Effector memory CD4-positive, alpha-beta T cell (primary cell): Measurements from ENCODE around the gene SNAPC2.

ENCODE experiments used
- DNase-seq, 3 donors: peaks; one replicate each; pipeline ENCODE4 v3.0.0-alpha.2; 2020
- H3K27ac ChIP-seq: 2 replicates; pipeline ENCODE4 v1.7.0; 2013; ENCODE audit warnings: mild to moderate bottlenecking, low read length, moderate library complexity; ENCODE audit not compliant: insufficient read depth, poor library complexity, severe bottlenecking
- H3K27me3 ChIP-seq: replicated peaks from 2 replicates; pipeline ENCODE4 v1.7.0; 2013; ENCODE audit warnings: mild to moderate bottlenecking, low read length; ENCODE audit not compliant: insufficient read depth, control insufficient read depth, poor library complexity, severe bottlenecking
- H3K36me3 ChIP-seq: 2 replicates; pipeline ENCODE4 v1.7.0; 2013; ENCODE audit warnings: mild to moderate bottlenecking, low read length, moderate library complexity; ENCODE audit not compliant: control insufficient read depth, insufficient read depth
- H3K4me1 ChIP-seq: 2 replicates; pipeline ENCODE4 v1.7.0; 2013; ENCODE audit warnings: low read length, mild to moderate bottlenecking; ENCODE audit not compliant: control insufficient read depth, insufficient read depth, poor library complexity, severe bottlenecking
- H3K4me3 ChIP-seq: 2 replicates; pipeline ENCODE4 v1.7.0; 2013; ENCODE audit warnings: low read length, low read depth, mild to moderate bottlenecking; ENCODE audit not compliant: insufficient read depth, poor library complexity, severe bottlenecking
- H3K9me3 ChIP-seq: 2 replicates; pipeline ENCODE4 v1.7.0; 2013; ENCODE audit warnings: mild to moderate bottlenecking, low read length, moderate library complexity; ENCODE audit not compliant: control insufficient read depth

SNAPC2 gene

GRCh38 chr19:7922836-7923195 is 2.7 kb downstream of the SNAPC2 start:
- no peak overlapping the region for H3K27ac ChIP-seq
- H3K9me3 ChIP-seq: no peaks in the 10 kb centered on the region
- H3K4me3 ChIP-seq: no peak overlapping the region
- H3K36me3 ChIP-seq: peaks cover 15% of the 10 kb centered on the region
- H3K4me1 ChIP-seq: peaks cover 36% of the 10 kb centered on the region
- H3K27me3 ChIP-seq: peaks cover 11% of the 10 kb centered on the region
- no peak for DNase-seq

GRCh38 chr19:7923295-7924191 is 3.4 kb downstream of the SNAPC2 start:
- H3K4me3 ChIP-seq: no peak overlapping the region
- DNase-seq: no peak
- H3K36me3 ChIP-seq: peaks cover 15% of the 10 kb centered on the region
- peaks cover 34% of the 10 kb centered on the region for H3K4me1 ChIP-seq
- peaks cover 7% of the 10 kb centered on the region for H3K27me3 ChIP-seq
- no peak overlapping the region for H3K27ac ChIP-seq
- no peaks in the 10 kb centered on the region for H3K9me3 ChIP-seq

- Histone ChIP-seq H3K4me3 (no peak overlapping the region), H3K9me3 (no peaks in the 10 kb centered on the region), H3K27ac (no peak overlapping the region), H3K27me3 (peaks cover under 1% of the 10 kb centered on the region), H3K36me3 (peaks cover 15% of the 10 kb centered on the region), H3K4me1 (peaks cover 34% of the 10 kb centered on the region)
- DNase-seq: no peak
Measured at GRCh38 chr19:7924241-7924640, 4.1 kb downstream of the SNAPC2 start.

- peaks cover 32% of the 10 kb centered on the region for H3K4me1 ChIP-seq
- no peaks in the 10 kb centered on the region for H3K27me3 ChIP-seq
- no peak for DNase-seq
- no peak overlapping the region for H3K27ac ChIP-seq
- H3K9me3 ChIP-seq: no peaks in the 10 kb centered on the region
- H3K4me3 ChIP-seq: peak overlapping the region; percentile 35
- peaks cover 15% of the 10 kb centered on the region for H3K36me3 ChIP-seq
Measured at GRCh38 chr19:7924651-7925170, 4.6 kb downstream of the SNAPC2 start.

- peak; percentile 52 to 60 (median 54) for DNase-seq
- Histone ChIP-seq H3K27ac (no peak overlapping the region), H3K36me3 (peaks cover 15% of the 10 kb centered on the region), H3K9me3 (no peaks in the 10 kb centered on the region), H3K27me3 (no peaks in the 10 kb centered on the region), H3K4me3 (peak overlapping the region; percentile 35), H3K4me1 (peaks cover 28% of the 10 kb centered on the region)
Measured at GRCh38 chr19:7925171-7925851, 5.2 kb downstream of the SNAPC2 start.

GRCh38 chr19:7926021-7926726 is 6.0 kb downstream of the SNAPC2 start, which contains the start of gene CTXN1:
Gene CTXN1 (minus strand): TSS chr19:7926135. CDS start chr19:7925538, 597 bp downstream.
- DNase-seq: peak; percentile 66 to 71 (median 70)
- peak within 1 kb of the TSS; percentile 35 for H3K4me3 ChIP-seq
- H3K27ac ChIP-seq: no peak within 1 kb of the TSS
- H3K4me1 ChIP-seq: peaks cover 24% of the 10 kb centered on the region
- H3K9me3 ChIP-seq: no peaks in the 10 kb centered on the region
- H3K27me3 ChIP-seq: no peaks in the 10 kb centered on the region
- peaks cover 23% of the 10 kb centered on the region for H3K36me3 ChIP-seq

- peaks cover 16% of the 10 kb centered on the region for H3K4me1 ChIP-seq
- no peak overlapping the region for H3K4me3 ChIP-seq
- H3K36me3 ChIP-seq: peaks cover 30% of the 10 kb centered on the region
- H3K27ac ChIP-seq: no peak overlapping the region
- no peak for DNase-seq
- H3K9me3 ChIP-seq: no peaks in the 10 kb centered on the region
- H3K27me3 ChIP-seq: no peaks in the 10 kb centered on the region
Measured at GRCh38 chr19:7926727-7927604, 6.8 kb downstream of the SNAPC2 start.

- DNase-seq: no peak
- no peak overlapping the region for H3K27ac ChIP-seq
- H3K4me3 ChIP-seq: no peak overlapping the region
Measured at GRCh38 chr19:7927605-7928333, 7.6 kb downstream of the SNAPC2 start.

GRCh38 chr19:7928334-7928706 is 8.2 kb downstream of the SNAPC2 start:
- Histone ChIP-seq H3K27me3 (no peaks in the 10 kb centered on the region), H3K36me3 (peaks cover 30% of the 10 kb centered on the region), H3K4me3 (no peak overlapping the region), H3K27ac (no peak overlapping the region), H3K4me1 (peaks cover 15% of the 10 kb centered on the region), H3K9me3 (no peaks in the 10 kb centered on the region)
- DNase-seq: no peak

More at GRCh38 chr19:7927605-7928333, 7.6 kb downstream of the SNAPC2 start:
- Histone ChIP-seq H3K4me1 (peaks cover 15% of the 10 kb centered on the region), H3K9me3 (no peaks in the 10 kb centered on the region), H3K36me3 (peaks cover 30% of the 10 kb centered on the region), H3K27me3 (no peaks in the 10 kb centered on the region)
